GM18870 (cell line): ENCODE results near the gene IGLL1.

Source experiments
- ATAC-seq: cut with Tn5 transposase; IDR thresholded peaks from one replicate; pipeline ENCODE4 v1.9.1; 2021; ENCODE audit warnings: moderate library complexity; ENCODE audit not compliant: unreplicated experiment

Gene IGLL1

GRCh38 chr22:23531283-23531956 lies 48.7 kb downstream of the IGLL1 start:
- ATAC-seq: no peak

GRCh38 chr22:23530766-23531282 lies 49.3 kb downstream of the IGLL1 start:
- no peak for ATAC-seq

GRCh38 chr22:23530106-23530505 lies 50.0 kb downstream of the IGLL1 start:
- ATAC-seq: no peak

- no peak for ATAC-seq
These were observed 50.7 kb downstream of the IGLL1 start for GRCh38 chr22:23529166-23530103.

- ATAC-seq: no peak
These were observed 51.9 kb downstream of the IGLL1 start for GRCh38 chr22:23527971-23528740.

GRCh38 chr22:23526596-23527316 lies 53.3 kb downstream of the IGLL1 start:
- ATAC-seq: no peak

GRCh38 chr22:23525510-23525909 lies 54.6 kb downstream of the IGLL1 start:
- no peak for ATAC-seq

GRCh38 chr22:23524226-23524625 lies 55.9 kb downstream of the IGLL1 start:
- ATAC-seq: no peak

- no peak for ATAC-seq
These were observed 56.4 kb downstream of the IGLL1 start for GRCh38 chr22:23523713-23524112.
